ENCODE data around the gene ADAMTS20. TPM values are rescaled to one million over a fixed set of nuclear protein-coding genes. Genes with fewer than 3 reads are reported as not detected.
"Not testable (repeated sequence)": the region's sequence is repeated elsewhere in the genome, so short reads cannot be mapped to it uniquely, and the experiment has no call there.

ADAMTS20 gene
- total RNA-seq, 1 experiment from 2014 or later: not detected

DNA sequence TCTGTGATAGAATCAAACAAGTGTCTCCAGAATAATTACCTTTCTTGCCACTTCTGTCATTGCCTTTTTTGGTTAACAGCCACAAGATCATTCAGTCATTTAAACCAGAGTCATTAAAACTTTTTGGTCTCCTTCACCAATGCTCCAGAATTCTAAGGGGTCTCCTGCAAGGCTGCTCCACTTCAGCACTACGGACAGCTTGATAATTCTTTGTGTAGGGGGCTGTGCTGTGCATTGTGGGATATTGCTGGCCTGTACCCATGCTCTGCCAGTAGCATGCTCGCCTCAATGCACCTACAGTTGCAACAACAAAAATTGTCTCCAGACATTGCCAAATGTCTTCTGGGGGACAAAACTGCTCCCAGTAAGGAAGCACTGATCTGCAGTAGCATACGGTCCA lies 7.3 kb downstream of the ADAMTS20 start:
- H3K36me3 ChIP-seq (ENCODE audit: control insufficient read depth, insufficient read depth, low read length): no peaks in the 10 kb centered on the region
- ChIA-PET CTCF (no interaction called here), POLR2A (no interaction called here)
- in situ Hi-C loops (cut with HindIII; ENCODE audit: low pct_unique_long_range_greater_than_20kb, low sequenced_read_pairs): no loop called here
- DNase-seq (ENCODE audit: low read depth, low spot score): no peak
- BruUV-seq (replicated peaks): no TSS peak
- H3K9me3 ChIP-seq (ENCODE audit: control insufficient read depth, insufficient read depth, low read depth, low read length): no peaks in the 10 kb centered on the region
- TF ChIP-seq POLR2AphosphoS5 (IDR thresholded peaks at IDR 0.05; ENCODE audit: low read depth, low read length): no peak
- TF ChIP-seq SIN3A (IDR thresholded peaks at IDR 0.05; ENCODE audit: borderline replicate concordance, insufficient read depth, low read depth, low read length): no peak
- TF ChIP-seq, protein P1, sequence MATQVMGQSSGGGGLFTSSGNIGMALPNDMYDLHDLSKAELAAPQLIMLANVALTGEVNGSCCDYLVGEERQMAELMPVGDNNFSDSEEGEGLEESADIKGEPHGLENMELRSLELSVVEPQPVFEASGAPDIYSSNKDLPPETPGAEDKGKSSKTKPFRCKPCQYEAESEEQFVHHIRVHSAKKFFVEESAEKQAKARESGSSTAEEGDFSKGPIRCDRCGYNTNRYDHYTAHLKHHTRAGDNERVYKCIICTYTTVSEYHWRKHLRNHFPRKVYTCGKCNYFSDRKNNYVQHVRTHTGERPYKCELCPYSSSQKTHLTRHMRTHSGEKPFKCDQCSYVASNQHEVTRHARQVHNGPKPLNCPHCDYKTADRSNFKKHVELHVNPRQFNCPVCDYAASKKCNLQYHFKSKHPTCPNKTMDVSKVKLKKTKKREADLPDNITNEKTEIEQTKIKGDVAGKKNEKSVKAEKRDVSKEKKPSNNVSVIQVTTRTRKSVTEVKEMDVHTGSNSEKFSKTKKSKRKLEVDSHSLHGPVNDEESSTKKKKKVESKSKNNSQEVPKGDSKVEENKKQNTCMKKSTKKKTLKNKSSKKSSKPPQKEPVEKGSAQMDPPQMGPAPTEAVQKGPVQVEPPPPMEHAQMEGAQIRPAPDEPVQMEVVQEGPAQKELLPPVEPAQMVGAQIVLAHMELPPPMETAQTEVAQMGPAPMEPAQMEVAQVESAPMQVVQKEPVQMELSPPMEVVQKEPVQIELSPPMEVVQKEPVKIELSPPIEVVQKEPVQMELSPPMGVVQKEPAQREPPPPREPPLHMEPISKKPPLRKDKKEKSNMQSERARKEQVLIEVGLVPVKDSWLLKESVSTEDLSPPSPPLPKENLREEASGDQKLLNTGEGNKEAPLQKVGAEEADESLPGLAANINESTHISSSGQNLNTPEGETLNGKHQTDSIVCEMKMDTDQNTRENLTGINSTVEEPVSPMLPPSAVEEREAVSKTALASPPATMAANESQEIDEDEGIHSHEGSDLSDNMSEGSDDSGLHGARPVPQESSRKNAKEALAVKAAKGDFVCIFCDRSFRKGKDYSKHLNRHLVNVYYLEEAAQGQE (IDR thresholded peaks at IDR 0.05; ENCODE audit: insufficient read depth in 1 of 2, low read depth in 2 of 2, low read length in 1 of 2): no peak
- no peak for TF ChIP-seq TCF7L2 (IDR thresholded peaks at IDR 0.05; ENCODE audit: low read depth, low read length)
- TF ChIP-seq, protein P2, sequence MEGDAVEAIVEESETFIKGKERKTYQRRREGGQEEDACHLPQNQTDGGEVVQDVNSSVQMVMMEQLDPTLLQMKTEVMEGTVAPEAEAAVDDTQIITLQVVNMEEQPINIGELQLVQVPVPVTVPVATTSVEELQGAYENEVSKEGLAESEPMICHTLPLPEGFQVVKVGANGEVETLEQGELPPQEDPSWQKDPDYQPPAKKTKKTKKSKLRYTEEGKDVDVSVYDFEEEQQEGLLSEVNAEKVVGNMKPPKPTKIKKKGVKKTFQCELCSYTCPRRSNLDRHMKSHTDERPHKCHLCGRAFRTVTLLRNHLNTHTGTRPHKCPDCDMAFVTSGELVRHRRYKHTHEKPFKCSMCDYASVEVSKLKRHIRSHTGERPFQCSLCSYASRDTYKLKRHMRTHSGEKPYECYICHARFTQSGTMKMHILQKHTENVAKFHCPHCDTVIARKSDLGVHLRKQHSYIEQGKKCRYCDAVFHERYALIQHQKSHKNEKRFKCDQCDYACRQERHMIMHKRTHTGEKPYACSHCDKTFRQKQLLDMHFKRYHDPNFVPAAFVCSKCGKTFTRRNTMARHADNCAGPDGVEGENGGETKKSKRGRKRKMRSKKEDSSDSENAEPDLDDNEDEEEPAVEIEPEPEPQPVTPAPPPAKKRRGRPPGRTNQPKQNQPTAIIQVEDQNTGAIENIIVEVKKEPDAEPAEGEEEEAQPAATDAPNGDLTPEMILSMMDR (IDR thresholded peaks at IDR 0.05): no peak
- intact Hi-C loops (cut with micrococcal nuclease; ENCODE audit: unreplicated experiment): no loop called here
- no peak overlapping the region for H3K27ac ChIP-seq (ENCODE audit: low read length)
- no peaks in the 10 kb centered on the region for H3K27me3 ChIP-seq (ENCODE audit: control insufficient read depth, insufficient read depth, low read length)
- no peaks in the 10 kb centered on the region for H3K4me1 ChIP-seq (ENCODE audit: control insufficient read depth, insufficient read depth, low read length)
- no peak overlapping the region for H3K4me3 ChIP-seq (ENCODE audit: low read depth in 2 of 2, low read length in 2 of 2)
- no peak for ATAC-seq

DNA sequence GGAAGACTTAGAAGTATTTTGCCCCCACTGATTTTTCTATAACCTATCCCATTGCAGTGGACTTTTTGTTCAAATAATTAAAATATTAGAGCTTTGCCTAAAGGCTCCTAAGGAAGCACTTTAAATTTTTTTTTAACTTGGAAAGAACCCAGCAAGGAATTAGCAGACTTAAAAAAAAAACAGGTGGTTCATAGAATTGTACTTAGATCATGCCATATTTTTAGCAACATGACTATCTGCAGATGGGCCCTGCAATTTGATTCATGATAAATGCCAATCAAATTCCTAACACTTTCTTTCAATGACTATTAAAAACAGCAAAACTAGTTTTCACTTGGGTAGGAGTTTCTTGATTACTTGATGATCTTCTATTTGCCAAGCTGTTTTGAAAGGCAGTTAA lies 11.5 kb downstream of the ADAMTS20 start:
- intact Hi-C loops (cut with micrococcal nuclease; ENCODE audit: unreplicated experiment): no loop called here
- in situ Hi-C loops (cut with HindIII; ENCODE audit: low pct_unique_long_range_greater_than_20kb, low sequenced_read_pairs): no loop called here
- no peaks in the 10 kb centered on the region for H3K4me1 ChIP-seq (ENCODE audit: control insufficient read depth, insufficient read depth, low read length)
- no peaks in the 10 kb centered on the region for H3K36me3 ChIP-seq (ENCODE audit: control insufficient read depth, insufficient read depth, low read length)
- ChIA-PET POLR2A (no interaction called here), CTCF (no interaction called here)
- H3K9me3 ChIP-seq (ENCODE audit: control insufficient read depth, insufficient read depth, low read depth, low read length): no peaks in the 10 kb centered on the region
- DNase-seq (ENCODE audit: low read depth, low spot score) (no peak), ATAC-seq (no peak)
- TF ChIP-seq, protein P2 (IDR thresholded peaks at IDR 0.05): no peak
- TF ChIP-seq SIN3A (IDR thresholded peaks at IDR 0.05; ENCODE audit: borderline replicate concordance, insufficient read depth, low read depth, low read length): no peak
- TF ChIP-seq TCF7L2 (IDR thresholded peaks at IDR 0.05; ENCODE audit: low read depth, low read length): no peak
- no peak for TF ChIP-seq POLR2AphosphoS5 (IDR thresholded peaks at IDR 0.05; ENCODE audit: low read depth, low read length)
- TF ChIP-seq, protein P1 (IDR thresholded peaks at IDR 0.05; ENCODE audit: insufficient read depth in 1 of 2, low read depth in 2 of 2, low read length in 1 of 2): no peak
- H3K27ac ChIP-seq (ENCODE audit: low read length): no peak overlapping the region
- no TSS peak for BruUV-seq (replicated peaks)
- H3K4me3 ChIP-seq (ENCODE audit: low read depth in 2 of 2, low read length in 2 of 2): no peak overlapping the region
- H3K27me3 ChIP-seq (ENCODE audit: control insufficient read depth, insufficient read depth, low read length): no peaks in the 10 kb centered on the region

DNA sequence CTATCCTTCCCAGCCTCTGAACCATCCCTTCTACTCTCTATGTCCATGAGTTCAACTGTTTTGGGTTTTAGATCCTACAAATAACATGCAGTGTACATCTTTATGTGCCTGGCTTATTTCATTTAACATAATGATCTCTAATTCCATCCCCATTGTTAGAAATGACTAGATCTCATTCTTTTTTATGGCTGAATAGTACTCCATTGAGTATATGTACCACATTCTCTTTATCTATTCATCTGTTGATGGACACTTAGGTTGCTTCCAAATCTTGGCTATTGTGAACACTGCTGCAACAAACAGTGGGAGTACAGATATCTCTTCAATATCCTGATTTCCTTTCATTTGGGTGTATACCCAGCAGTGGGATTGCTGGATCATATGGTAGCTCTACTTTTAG lies 14.3 kb downstream of the ADAMTS20 start:
- not testable (repeated sequence) for H3K4me3 ChIP-seq (ENCODE audit: low read depth in 2 of 2, low read length in 2 of 2)

More for the DNA sequence above, 14.3 kb downstream of the ADAMTS20 start:
- H3K9me3 ChIP-seq (ENCODE audit: control insufficient read depth, insufficient read depth, low read depth, low read length); H3K36me3 ChIP-seq (ENCODE audit: control insufficient read depth, insufficient read depth, low read length); in situ Hi-C loops (cut with HindIII; ENCODE audit: low pct_unique_long_range_greater_than_20kb, low sequenced_read_pairs); H3K27ac ChIP-seq (ENCODE audit: low read length); BruUV-seq (replicated peaks); POLR2A ChIA-PET; CTCF ChIA-PET; H3K27me3 ChIP-seq (ENCODE audit: control insufficient read depth, insufficient read depth, low read length); DNase-seq (ENCODE audit: low read depth, low spot score); ATAC-seq; intact Hi-C loops (cut with micrococcal nuclease; ENCODE audit: unreplicated experiment); H3K4me1 ChIP-seq (ENCODE audit: control insufficient read depth, insufficient read depth, low read length): not testable (repeated sequence)
